ENCODE data around the gene MSMO1. TPM values are rescaled to one million over a fixed set of nuclear protein-coding genes. Genes with fewer than 3 reads are reported as not detected.

Gene MSMO1
- total and polyA plus RNA-seq, 2 of the 8 experiments (the other 6 are each of a cell fraction or from before 2014, with no cell fraction given), result 79.8 to 109 TPM

DNA sequence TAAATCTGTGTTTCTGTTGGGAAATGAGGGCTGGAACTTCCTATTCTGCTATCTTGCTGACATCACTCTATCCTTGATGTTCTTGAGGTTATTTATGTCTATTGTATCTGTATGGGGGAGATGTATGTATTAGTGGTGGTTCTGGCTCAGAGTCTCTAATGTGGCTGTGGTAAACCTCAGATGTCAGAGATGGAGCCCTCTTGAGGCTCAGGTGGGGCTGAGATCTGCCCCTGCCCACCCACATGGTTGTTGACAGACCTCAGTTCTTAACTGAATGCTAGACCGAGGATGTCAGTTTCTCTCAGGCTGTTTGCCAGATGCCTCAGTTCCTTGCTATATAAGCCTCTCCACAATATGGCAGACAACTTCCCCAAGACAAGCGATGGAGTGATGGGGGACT is 48.0 kb downstream of the MSMO1 start (continued):
- TF ChIP-seq MAFK (IDR thresholded peaks at IDR 0.05; ENCODE audit: low read depth, low read length) (no peak), GABPA (IDR thresholded peaks at IDR 0.05; ENCODE audit: borderline replicate concordance, insufficient read depth, low read length) (no peak), KDM4A (IDR thresholded peaks at IDR 0.05; ENCODE audit: low read depth, low read length, severe bottlenecking) (no peak), SUZ12 (IDR thresholded peaks at IDR 0.05; ENCODE audit: low read length) (no peak), SAP30 (IDR thresholded peaks at IDR 0.05; ENCODE audit: insufficient read depth, insufficient replicate concordance, low read length) (no peak), NRF1 (IDR thresholded peaks at IDR 0.05; ENCODE audit: low read depth, low read length) (no peak), JUND (IDR thresholded peaks at IDR 0.05; ENCODE audit: low read length) (no peak), SIRT6 (IDR thresholded peaks at IDR 0.05; ENCODE audit: low read length) (no peak)
- TF ChIP-seq, protein P1, sequence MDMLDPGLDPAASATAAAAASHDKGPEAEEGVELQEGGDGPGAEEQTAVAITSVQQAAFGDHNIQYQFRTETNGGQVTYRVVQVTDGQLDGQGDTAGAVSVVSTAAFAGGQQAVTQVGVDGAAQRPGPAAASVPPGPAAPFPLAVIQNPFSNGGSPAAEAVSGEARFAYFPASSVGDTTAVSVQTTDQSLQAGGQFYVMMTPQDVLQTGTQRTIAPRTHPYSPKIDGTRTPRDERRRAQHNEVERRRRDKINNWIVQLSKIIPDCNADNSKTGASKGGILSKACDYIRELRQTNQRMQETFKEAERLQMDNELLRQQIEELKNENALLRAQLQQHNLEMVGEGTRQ (IDR thresholded peaks at IDR 0.05; ENCODE audit: low read length), result no peak
